LNCAP (cell line): ENCODE results near the gene ABHD11.

Experiments used
- CTCF ChIP-seq: fragments of 450-650 bp; IDR thresholded peaks from 2 replicates; pipeline ENCODE4 v1.5.1; 2017; ENCODE audit warnings: mild to moderate bottlenecking

ABHD11 gene

GRCh38 chr7:73758581-73759138 lies 20.1 kb upstream of the ABHD11 start:
- no peak for TF ChIP-seq CTCF

GRCh38 chr7:73749931-73750776 lies 11.6 kb upstream of the ABHD11 start:
- no peak for TF ChIP-seq CTCF

- TF ChIP-seq CTCF = no peak
Measured at GRCh38 chr7:73746378-73746777, 7.8 kb upstream of the ABHD11 start.

- TF ChIP-seq CTCF = no peak
Measured at GRCh38 chr7:73742753-73743641, 4.4 kb upstream of the ABHD11 start.

- TF ChIP-seq CTCF = no peak
Measured at GRCh38 chr7:73742338-73742752, 3.7 kb upstream of the ABHD11 start.

GRCh38 chr7:73741600-73741999 lies 3.0 kb upstream of the ABHD11 start:
- no peak for TF ChIP-seq CTCF

GRCh38 chr7:73740771-73741170 lies 2.2 kb upstream of the ABHD11 start:
- no peak for TF ChIP-seq CTCF
